GM23338 (cell line): ENCODE data around the gene ANKRD40. TPM values are rescaled to one million over a fixed set of nuclear protein-coding genes. Genes with fewer than 3 reads are reported as not detected.

Experiments used
- EZH2 ChIP-seq: fragments of 200-600 bp; sonication (generic); IDR thresholded peaks from one replicate; pipeline ENCODE4 v1.8.0; 2017; ENCODE audit warnings: antibody characterized with exemption, mild to moderate bottlenecking, low read depth; ENCODE audit not compliant: unreplicated experiment
- POLR2AphosphoS5 ChIP-seq: IDR thresholded peaks from 2 replicates; pipeline ENCODE4 v1.6.1; 2016; ENCODE audit warnings: antibody characterized with exemption, low read depth
- REST ChIP-seq: IDR thresholded peaks from one replicate; pipeline ENCODE4 v1.6.1; 2018; ENCODE audit warnings: antibody characterized with exemption; ENCODE audit not compliant: unreplicated experiment
- ZNF114 ChIP-seq: fragments of 250-450 bp; sonication (Bioruptor Pico); IDR thresholded peaks from 2 replicates; pipeline ENCODE4 v1.5.0; 2020; ENCODE audit warnings: mild to moderate bottlenecking, moderate library complexity
- ZNF462 ChIP-seq: fragments of 250-450 bp; sonication (Bioruptor Pico); IDR thresholded peaks from 2 replicates; pipeline ENCODE4 v1.5.0; 2020; ENCODE audit warnings: mild to moderate bottlenecking, moderate library complexity
- polyA plus RNA-seq: library from polyadenylated mRNA; unstranded; fragments of >200 nt; fragmentation: Nextera tagmentation; extraction: Ambion mirVana; gene quantifications from 2 replicates; pipeline ENCODE4 v1.2.1, GENCODE V29; 2016
- total RNA-seq: library from RNA; depleted of rRNA; stranded (reverse); fragments of >200 nt; shearing (Covaris generic); gene quantifications from 2 replicates; pipeline ENCODE4 v1.2.3, GENCODE V29; 2014

Gene ANKRD40
- total and polyA plus RNA-seq, 2 experiments from 2014 or later, result 19.0 to 42.1 TPM

DNA sequence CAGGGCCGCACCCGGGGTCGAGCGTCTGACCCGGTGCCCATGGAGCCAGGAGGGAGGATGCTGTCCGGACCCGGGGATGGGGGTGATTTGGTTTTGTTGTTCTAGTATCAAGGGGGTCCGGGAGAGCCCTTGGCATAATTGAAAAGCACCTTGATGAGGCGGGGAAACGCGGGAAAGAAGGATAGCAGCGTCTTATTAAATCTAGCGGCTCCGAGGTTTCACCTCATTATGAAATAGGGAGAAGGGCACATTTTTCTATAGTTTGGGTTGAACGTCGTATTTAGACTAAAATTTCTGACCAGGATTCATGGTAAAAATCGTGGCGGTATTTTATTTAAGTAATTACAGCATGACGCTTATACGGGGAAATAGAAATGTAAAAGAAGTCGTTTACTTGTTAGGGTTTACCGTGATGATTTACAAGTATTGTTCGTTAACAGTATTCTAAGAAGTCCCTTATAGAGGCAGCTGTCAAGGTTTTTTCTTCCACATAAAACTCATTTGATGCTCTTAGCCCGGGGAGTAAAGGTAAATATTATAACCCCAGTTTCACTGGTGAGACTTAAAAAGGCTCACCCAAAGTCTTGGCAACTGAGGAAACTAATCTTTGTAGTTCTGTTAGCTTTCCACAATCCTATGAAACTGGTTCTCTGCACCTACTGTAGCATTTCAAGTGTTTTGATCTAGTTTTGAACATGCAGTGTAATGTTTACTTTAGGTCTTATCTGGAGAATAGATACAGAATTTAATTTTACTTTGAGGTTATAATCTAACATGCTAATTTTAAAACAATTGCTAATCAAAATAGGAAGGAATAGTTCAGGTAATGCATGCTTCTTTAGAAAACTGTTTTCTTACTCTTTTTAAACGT lies 12.4 kb upstream of the ANKRD40 start (continued):
- TF ChIP-seq ZNF462 (CRISPR knock-in tag) (no peak), REST (no peak), ZNF114 (no peak), EZH2 (no peak), POLR2AphosphoS5 (no peak)
